ENCODE results near the gene VSX2.

DNA sequence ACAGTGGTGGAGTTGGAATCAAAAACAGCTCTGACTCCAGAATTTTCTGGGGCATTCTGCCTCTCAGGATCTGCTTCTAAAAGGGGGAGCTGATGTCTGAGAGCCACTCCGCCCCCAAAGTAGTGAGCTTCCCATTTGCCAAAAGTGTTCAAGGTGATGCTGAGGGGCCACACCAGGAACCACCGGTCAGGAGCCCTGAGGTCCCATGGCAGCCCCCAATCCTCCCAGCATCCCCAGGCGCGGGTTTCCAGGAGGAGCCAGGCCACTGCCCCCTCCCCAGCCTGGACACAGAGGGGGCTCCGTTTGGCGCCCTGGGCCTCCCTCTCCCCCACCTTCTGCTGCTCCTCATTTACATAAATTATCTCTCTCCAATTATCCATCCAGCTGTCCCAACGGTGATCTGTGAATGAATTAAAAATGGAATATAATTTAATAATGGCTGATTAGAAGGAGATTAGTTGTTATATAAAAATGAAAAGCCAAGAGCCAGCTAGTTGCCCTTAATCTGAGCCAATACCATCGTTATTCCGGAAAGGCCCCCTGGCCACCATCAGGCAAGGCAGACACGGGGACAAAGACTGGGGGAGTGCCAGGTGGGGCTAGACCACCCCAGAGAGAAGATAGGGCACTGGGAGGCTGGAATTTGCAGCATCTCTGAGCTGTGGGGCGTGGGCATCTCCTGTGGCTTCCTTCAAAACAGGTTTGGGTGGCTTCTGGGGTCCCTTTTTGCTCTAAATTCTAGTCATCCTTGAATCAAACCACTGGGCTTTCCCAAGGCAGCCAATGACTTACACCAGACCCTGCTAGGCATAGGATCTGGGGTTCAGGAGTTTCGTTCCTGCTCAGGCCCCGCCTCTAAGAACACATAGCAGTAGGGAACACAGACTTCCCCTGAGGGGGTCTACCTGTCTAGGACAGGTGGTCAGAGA, 19.7 kb upstream of the VSX2 start:
- TF ChIP-seq, protein P1, sequence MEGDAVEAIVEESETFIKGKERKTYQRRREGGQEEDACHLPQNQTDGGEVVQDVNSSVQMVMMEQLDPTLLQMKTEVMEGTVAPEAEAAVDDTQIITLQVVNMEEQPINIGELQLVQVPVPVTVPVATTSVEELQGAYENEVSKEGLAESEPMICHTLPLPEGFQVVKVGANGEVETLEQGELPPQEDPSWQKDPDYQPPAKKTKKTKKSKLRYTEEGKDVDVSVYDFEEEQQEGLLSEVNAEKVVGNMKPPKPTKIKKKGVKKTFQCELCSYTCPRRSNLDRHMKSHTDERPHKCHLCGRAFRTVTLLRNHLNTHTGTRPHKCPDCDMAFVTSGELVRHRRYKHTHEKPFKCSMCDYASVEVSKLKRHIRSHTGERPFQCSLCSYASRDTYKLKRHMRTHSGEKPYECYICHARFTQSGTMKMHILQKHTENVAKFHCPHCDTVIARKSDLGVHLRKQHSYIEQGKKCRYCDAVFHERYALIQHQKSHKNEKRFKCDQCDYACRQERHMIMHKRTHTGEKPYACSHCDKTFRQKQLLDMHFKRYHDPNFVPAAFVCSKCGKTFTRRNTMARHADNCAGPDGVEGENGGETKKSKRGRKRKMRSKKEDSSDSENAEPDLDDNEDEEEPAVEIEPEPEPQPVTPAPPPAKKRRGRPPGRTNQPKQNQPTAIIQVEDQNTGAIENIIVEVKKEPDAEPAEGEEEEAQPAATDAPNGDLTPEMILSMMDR (IDR thresholded peaks at IDR 0.05; ENCODE audit: low read depth, low read length, poor library complexity, severe bottlenecking) = no peak
- TF ChIP-seq EZH2phosphoT487 (IDR thresholded peaks at IDR 0.05; ENCODE audit: borderline replicate concordance, low read length) = no peak
